KMS-11 (cell line): ENCODE data around the gene UGT1A6.

Experiments used
- H2AFZ ChIP-seq: fragments of 200-600 bp; sonication (generic); 2 replicates; pipeline ENCODE4 v1.6.1; 2016; ENCODE audit warnings: antibody characterized with exemption, mixed run types, low read depth
- H3K27ac ChIP-seq: fragments of 200-600 bp; sonication (generic); 2 replicates; pipeline ENCODE4 v1.6.1; 2016; ENCODE audit warnings: mild to moderate bottlenecking, mixed run types
- H3K27me3 ChIP-seq: fragments of 200-600 bp; sonication (generic); 2 replicates; pipeline ENCODE4 v1.6.1; 2017; ENCODE audit warnings: mild to moderate bottlenecking, low read depth, mixed run types, moderate library complexity; ENCODE audit not compliant: insufficient read depth
- H3K36me3 ChIP-seq: fragments of 200-600 bp; sonication (generic); 2 replicates; pipeline ENCODE4 v1.6.1; 2017; ENCODE audit warnings: mild to moderate bottlenecking, mixed run types; ENCODE audit not compliant: insufficient read depth
- H3K4me1 ChIP-seq: fragments of 200-600 bp; sonication (generic); 2 replicates; pipeline ENCODE4 v1.6.1; 2016; ENCODE audit warnings: mild to moderate bottlenecking, low read depth, mixed run types; ENCODE audit not compliant: poor library complexity, severe bottlenecking
- H3K4me2 ChIP-seq: fragments of 200-600 bp; sonication (generic); 2 replicates; pipeline ENCODE4 v1.7.0; 2016; ENCODE audit warnings: mild to moderate bottlenecking, mixed run types
- H3K4me3 ChIP-seq: fragments of 200-600 bp; sonication (generic); IDR thresholded peaks from 2 replicates; pipeline ENCODE4 v1.6.1; 2017; ENCODE audit warnings: low read depth, low read length, mixed read lengths; ENCODE audit not compliant: insufficient read depth
- H3K79me2 ChIP-seq: fragments of 200-600 bp; sonication (generic); 2 replicates; pipeline ENCODE4 v1.6.1; 2016; ENCODE audit warnings: low read depth, mixed run types; ENCODE audit not compliant: insufficient read depth
- H3K9ac ChIP-seq: fragments of 200-600 bp; sonication (generic); 2 replicates; pipeline ENCODE4 v1.6.1; 2016; ENCODE audit warnings: mild to moderate bottlenecking, mixed run types
- H4K20me1 ChIP-seq: fragments of 200-600 bp; sonication (generic); 2 replicates; pipeline ENCODE4 v1.6.1; 2016; ENCODE audit warnings: mild to moderate bottlenecking, mixed run types; ENCODE audit not compliant: insufficient read depth
- CTCF ChIP-seq: fragments of 200-600 bp; sonication (generic); conservative IDR thresholded peaks from 2 replicates; pipeline ENCODE4 v1.6.1; 2017; ENCODE audit warnings: low read depth, mild to moderate bottlenecking, antibody characterized with exemption, low read length, moderate library complexity, mixed read lengths

UGT1A6 gene

GRCh38 chr2:233801357-233802131, 108.9 kb downstream of the UGT1A6 start:
- H3K4me2 ChIP-seq, result no peak overlapping the region
- H4K20me1 ChIP-seq, result no peaks in the 10 kb centered on the region

GRCh38 chr2:233802132-233802815, 109.6 kb downstream of the UGT1A6 start:
- no peak overlapping the region for H3K4me2 ChIP-seq
- TF ChIP-seq CTCF, result no peak
- H2AFZ ChIP-seq, result no peak overlapping the region
- H3K4me1 ChIP-seq, result no peaks in the 10 kb centered on the region
- H3K27ac ChIP-seq, result no peak overlapping the region
- H3K36me3 ChIP-seq, result no peaks in the 10 kb centered on the region
- H3K4me3 ChIP-seq, result no peak overlapping the region
- H3K79me2 ChIP-seq, result no peaks in the 10 kb centered on the region
- H4K20me1 ChIP-seq, result no peaks in the 10 kb centered on the region
- no peaks in the 10 kb centered on the region for H3K27me3 ChIP-seq
- H3K9ac ChIP-seq, result no peak overlapping the region

More at GRCh38 chr2:233801357-233802131, 108.9 kb downstream of the UGT1A6 start:
- no peak overlapping the region for H3K4me3 ChIP-seq
- no peaks in the 10 kb centered on the region for H3K79me2 ChIP-seq
- TF ChIP-seq CTCF, result no peak
- H3K27me3 ChIP-seq, result no peaks in the 10 kb centered on the region
- no peaks in the 10 kb centered on the region for H3K36me3 ChIP-seq
- no peak overlapping the region for H2AFZ ChIP-seq
- no peak overlapping the region for H3K9ac ChIP-seq
- H3K27ac ChIP-seq, result no peak overlapping the region
- H3K4me1 ChIP-seq, result no peaks in the 10 kb centered on the region

GRCh38 chr2:233803292-233803911, 110.7 kb downstream of the UGT1A6 start:
- no peaks in the 10 kb centered on the region for H3K27me3 ChIP-seq
- H2AFZ ChIP-seq, result no peak overlapping the region
- no peak overlapping the region for H3K4me3 ChIP-seq
- H3K36me3 ChIP-seq, result no peaks in the 10 kb centered on the region
- no peaks in the 10 kb centered on the region for H3K4me1 ChIP-seq
- no peaks in the 10 kb centered on the region for H3K79me2 ChIP-seq
- H3K9ac ChIP-seq, result no peak overlapping the region
- H3K27ac ChIP-seq, result no peak overlapping the region
- H4K20me1 ChIP-seq, result no peaks in the 10 kb centered on the region
- no peak for TF ChIP-seq CTCF
- H3K4me2 ChIP-seq, result no peak overlapping the region

- Histone ChIP-seq H3K27me3 (no peaks in the 10 kb centered on the region), H3K36me3 (no peaks in the 10 kb centered on the region), H3K4me3 (no peak overlapping the region), H2AFZ (no peak overlapping the region), H4K20me1 (no peaks in the 10 kb centered on the region), H3K27ac (no peak overlapping the region), H3K4me1 (no peaks in the 10 kb centered on the region), H3K4me2 (no peak overlapping the region), H3K9ac (no peak overlapping the region), H3K79me2 (no peaks in the 10 kb centered on the region)
- TF ChIP-seq CTCF, result no peak
These were observed 111.3 kb downstream of the UGT1A6 start for GRCh38 chr2:233803994-233804393.
